GM21447 (cell line): ENCODE results near the gene TRIM3.

Experiments
- ATAC-seq: cut with Tn5 transposase; IDR thresholded peaks from one replicate; pipeline ENCODE4 v1.9.1; 2021; ENCODE audit not compliant: unreplicated experiment

TRIM3 gene

DNA sequence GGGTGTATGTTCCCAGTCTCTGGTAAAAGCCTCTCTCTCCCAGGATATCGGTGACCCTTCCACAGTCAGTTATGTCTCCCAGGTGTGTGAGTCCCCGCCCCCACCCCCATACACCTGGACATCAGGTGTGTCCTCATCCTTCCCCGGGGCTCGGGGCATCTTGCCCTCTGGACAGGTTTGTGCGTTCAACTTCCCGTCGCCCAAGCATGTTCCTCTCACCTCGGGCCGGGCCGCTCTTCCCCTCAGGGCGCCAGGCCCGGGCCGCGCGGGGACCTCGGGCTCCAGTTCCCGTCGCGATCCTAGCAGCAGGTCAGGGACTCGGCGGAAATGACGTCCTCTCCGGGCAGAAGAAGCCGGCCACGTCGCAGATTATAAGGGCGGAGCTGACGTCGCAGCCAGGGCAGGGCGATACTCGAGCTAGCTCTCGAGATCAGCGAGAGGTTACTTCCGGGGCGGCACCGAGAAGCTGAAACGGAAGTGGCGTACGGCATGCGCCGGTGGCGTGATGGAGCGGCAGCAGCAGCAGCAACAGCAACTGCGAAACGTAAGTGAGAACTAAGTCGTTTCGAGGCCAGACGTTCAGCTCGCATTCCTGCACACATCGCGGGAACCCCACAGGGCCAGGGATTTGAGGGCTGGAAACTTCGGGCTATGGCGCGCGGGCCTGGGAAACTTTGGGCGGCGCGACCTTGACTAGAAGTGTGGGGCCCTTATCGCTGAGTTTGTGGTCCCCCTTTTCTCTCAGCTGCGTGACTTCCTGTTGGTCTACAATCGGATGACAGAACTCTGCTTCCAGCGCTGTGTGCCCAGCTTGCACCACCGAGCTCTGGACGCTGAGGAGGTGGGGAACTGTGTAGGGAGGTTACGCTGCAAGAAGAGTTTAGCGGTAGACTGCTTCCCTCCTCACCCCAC is 7.5 kb upstream of the TRIM3 start, which contains the start of the genes ARFIP2 and TIMM10B:
Gene ARFIP2 (minus strand): TSS at position 320 of the 912 bp plus-strand sequence. CDS start 910 bp downstream, outside the sequence.
Gene TIMM10B (plus strand): TSS at position 490 of the 912 bp plus-strand sequence. CDS start 16 bp downstream, at position 506.
- peak; percentile 98 for ATAC-seq

DNA sequence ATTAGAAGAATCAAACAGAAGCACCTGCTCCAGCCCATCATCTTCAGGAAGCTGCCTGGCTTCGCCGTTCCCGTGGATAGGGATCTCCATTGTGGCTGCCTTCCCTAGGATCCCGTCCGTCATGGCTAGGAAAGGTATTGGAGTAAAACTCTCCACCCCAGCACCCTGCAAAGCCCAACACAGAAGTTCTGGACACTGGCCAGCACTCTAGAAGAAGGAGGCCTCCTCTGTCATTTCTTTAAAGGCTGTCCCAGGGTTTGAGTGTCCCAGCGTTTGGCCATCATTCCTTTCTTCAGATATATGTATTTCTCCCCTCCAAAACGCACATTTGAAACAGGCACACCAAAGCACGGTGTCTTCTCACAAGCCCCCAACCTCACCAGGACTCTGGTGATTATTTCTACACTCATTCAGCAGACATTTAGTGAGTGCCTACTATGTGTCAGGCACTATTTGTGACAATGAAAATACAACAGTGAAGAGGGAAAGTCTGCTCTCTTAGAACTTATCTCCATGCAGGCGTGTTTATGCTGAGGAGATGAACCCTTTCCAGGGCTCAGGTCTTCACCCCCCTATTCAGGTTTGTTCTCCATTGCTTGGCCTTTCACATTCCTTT is 6.7 kb upstream of the TRIM3 start:
- no peak for ATAC-seq

GRCh38 chr11:6476571-6476970 is 2.8 kb upstream of the TRIM3 start:
- no peak for ATAC-seq

DNA sequence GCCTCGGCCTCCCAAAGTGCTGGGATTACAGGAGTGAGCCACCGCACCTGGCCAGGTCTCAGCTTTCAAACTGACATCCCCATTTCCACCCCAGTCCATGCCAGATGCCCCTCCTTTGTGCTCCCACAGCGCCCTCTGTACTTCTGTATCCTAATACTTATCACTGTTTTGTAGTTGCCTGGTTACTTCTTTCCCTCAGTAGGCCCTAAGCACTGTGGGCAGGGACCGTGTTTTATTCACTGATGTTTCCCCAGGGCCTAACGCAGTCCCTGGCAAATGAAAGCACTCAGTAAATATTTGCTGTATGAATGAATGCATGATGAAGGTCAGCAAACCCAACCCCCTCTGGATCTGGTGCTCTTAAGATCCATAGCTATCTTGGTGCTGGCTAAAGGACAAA is 2.2 kb upstream of the TRIM3 start:
- no peak for ATAC-seq

DNA sequence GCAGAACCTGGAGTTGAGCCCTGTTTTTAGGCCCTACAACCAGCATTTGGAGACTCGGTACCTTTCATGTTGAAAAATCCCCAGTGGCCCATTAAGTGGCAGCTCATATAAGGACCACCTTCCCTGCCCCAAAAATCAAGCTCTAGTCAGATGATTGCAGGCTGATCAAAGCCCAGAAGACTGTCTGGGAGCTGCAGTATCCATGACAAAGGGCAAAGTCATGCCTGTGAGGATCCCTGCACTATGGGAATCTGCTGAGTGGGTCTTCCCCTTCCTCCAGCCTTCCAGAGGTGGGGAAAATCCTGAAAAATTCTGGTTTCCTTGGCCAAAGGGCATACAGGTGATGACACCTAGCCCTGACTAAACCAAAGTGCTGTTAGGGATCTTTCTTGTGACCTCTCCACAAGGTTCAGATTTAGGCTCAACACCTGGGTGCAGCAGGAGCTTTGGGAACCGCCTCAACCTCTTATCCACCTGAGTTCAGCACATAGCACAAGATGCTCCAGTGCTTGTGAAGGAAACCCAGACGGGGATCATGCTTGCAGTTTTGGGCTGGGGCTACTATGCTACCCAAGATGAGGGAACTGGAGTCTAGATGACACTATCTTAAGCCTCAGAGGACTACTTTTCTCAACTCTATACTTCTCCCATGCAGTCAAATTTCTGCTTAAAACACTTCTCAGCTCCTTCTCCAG is 1.2 kb upstream of the TRIM3 start:
- ATAC-seq = no peak

DNA sequence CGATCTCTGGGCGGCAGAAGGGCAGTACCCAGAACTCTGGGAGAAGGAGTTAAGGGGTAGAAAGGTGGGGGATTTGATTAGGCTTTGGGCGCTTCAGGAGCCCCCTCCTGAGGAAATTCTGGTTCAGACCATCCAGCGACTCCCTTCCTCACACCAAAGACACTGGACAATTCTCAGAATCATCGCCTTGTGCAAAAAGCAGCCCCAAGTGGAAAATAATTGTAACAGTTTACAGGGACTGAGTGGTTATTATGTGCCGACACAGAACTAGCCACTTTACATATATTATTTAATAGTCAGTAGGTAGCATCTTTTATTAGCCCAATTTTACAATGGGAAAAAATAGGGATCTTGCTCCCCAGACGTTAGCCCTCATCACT is 662 bp upstream of the TRIM3 start:
- no peak for ATAC-seq

- ATAC-seq = no peak
These were observed 807 bp downstream of the TRIM3 start for GRCh38 chr11:6472934-6473333.

- ATAC-seq = no peak
These were observed 4.1 kb downstream of the TRIM3 start for GRCh38 chr11:6469599-6469998.

GRCh38 chr11:6468712-6469495 is 4.8 kb downstream of the TRIM3 start:
- ATAC-seq = peak; percentile 75

DNA sequence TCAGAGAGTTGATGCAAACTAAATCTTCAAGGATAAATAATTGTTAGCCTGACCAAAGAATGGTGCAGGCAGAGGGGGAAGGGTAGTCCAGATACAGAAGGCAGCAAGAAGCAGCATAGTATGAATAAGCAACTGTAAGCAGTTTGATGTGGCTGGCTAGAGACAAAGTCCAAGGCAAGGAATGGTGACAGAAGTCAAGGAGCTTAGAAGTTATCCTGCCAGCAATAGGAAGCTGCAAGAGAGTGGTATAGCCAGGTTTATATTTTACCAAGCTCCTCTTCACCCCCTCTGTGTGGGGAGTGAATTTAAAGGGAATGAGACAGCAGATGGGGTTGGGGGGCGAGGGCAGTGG is 14.7 kb downstream of the TRIM3 start:
- no peak for ATAC-seq

DNA sequence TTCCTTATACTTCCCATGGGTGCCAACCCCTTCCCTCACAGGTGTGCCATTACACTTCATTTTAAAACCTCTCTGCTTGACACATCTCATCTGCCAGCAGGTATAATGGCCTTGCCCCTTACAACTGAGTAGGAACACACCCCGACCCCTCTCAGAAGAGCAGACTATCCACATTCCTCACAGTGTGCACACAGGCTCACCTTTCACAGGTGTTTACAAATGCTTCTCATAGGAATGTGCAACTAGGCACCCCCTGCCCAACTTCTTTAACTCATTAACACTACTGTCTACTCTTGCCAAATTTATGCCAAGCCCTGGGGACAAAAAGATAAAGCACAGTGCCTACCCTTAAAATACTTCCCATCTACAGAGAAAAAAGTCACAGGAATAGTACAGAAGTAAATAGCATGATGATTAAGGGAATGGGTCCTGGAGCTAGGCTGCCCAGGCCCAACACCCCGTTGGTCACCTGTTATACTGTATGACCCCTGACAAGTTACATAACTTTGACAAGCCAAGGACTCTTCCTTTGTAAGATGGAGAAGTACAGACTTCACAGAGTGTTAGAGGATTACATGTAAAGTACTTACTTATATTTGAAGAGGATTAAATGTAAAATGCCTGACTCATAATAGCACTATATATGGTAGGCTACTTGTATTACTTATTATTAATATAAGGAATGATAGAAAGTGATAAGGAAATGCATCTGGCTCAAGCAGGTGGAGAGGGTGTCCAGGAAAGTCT is 15.2 kb downstream of the TRIM3 start:
- ATAC-seq = no peak

- no peak for ATAC-seq
These were observed 16.0 kb downstream of the TRIM3 start for GRCh38 chr11:6457581-6458320.

DNA sequence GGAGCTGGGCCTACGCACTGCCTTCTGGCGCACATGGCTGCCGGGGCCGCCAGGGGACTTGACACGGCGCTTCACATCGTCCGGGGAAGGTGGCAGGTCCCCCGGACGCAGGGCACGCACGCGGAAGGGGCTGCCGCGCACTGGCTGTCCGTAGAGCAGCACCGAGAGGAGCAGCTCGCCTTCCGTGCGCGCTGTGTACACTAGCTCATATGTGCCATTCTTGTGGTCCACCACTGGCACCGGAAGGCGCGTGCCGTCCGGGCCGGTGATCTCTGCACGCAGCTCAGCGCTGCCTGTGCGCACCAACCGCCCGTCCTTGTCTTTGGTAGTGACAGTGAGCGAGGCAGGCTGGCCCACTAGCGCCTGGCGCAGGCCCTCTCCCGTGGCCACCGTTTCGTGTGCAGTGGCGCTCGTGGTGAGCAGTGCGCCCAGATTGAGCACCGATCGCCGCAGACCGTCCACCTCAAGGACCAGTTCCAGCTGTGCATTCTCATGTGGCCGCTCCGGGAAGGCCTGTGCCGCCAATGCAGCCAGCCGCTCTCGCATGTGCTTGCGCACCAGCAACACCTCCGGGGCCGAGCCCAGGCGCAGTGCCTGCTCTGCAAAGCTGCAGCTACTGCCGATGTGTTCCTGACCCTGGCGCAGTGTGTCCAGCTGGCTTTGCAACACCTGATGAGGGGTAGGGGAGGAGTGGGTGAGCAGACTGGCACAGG is 17.2 kb downstream of the TRIM3 start:
- no peak for ATAC-seq

DNA sequence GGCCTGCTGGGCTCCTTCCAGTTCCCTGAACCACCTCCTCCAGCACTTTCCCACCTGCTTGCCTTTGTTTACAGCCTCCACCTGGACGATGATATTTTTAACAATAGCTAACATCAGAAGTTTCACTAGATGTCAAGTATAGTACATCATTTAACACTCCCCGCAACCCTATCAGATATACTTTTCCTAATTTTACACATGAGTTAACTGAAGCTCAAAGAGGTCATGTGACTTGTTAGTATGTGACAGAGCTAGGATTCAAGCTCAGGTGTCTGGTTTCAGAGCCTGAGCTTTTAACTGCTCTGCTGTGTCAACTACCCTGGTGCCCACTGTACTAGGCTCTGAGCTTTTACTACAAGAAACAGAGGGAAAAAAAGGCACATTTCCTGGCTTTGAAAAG is 18.7 kb downstream of the TRIM3 start:
- ATAC-seq = no peak

GRCh38 chr11:6453152-6453551 is 20.6 kb downstream of the TRIM3 start:
- ATAC-seq = no peak

GRCh38 chr11:6452219-6452618 is 21.5 kb downstream of the TRIM3 start:
- ATAC-seq = no peak

DNA sequence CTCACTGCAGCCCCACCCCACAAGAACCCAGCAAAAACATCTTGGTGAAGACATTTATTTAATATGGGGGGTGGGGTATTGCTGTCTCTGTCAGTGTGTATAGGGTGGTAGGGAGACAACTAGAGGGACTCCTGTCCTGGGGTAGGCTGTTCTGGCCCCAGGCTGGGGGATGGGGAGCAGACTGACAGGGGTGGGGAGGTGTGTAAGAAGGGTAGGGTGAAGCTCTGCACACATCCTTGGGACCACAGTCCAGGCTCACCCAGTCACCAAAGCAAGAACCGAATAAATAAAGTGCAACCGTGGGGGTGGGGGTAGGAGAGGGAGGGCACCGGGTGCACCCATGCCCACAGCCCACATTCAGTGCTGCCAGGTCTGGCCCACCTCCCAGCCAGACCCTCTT is 25.2 kb downstream of the TRIM3 start:
- no peak for ATAC-seq

DNA sequence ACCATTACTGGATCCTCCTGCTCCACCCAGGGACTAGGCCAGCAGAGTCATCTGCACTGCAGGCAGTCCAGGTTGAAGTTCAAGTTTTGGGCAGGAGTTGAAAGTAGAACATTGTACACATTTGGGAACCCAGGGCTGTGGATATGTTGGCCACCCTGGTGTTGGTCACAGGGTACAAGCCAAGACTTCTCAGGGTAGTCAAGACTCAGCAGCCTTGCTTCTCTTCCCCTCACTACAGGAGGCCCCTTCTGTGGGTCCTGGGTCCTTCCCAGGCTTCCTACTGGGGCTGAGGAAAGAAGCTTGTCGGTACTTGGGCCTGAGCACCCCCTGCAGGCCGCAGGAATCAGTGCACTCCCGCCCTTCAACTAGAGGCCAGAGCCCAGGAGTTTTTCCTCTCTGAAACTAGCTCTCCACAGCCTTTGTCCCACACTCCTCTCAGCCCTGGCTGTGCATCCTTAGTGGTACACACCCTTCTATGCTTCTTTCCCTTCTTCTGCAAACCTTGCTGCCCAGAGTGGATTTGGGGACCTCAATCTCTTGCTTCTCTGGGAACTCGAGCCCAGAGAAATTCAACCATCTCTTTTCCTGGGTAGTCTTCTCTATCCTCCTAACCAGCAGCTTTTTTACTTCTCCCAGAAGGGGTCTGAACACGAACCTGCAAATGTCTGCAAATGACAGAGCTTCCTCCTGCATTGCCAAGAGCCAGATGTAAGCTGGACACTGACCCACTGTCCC is 30.3 kb downstream of the TRIM3 start:
- peak; percentile 83 for ATAC-seq
